Measurements from ENCODE around the gene PALD1. TPM values are rescaled to one million over a fixed set of nuclear protein-coding genes. Genes with fewer than 3 reads are reported as not detected.

The PALD1 gene
- total and polyA plus RNA-seq, 9 donors, result 14.0 to 21.3 (median 18.3) TPM

Other genes with a start within 250 kb of the PALD1 start
- 99.5 TPM for gene PPA1, start 245.3 kb upstream of the PALD1 start, total RNA-seq
- gene PPA1, start 245.3 kb upstream of the PALD1 start, polyA plus RNA-seq (ENCODE audit: insufficient read depth in 1 of 8, insufficient read length in 8 of 8, low replicate concordance in 1 of 8), result 10 to 100 TPM; 70.6 to 90.6 (median 75.9) TPM
- gene NPFFR1, start 194.8 kb upstream of the PALD1 start, total RNA-seq, result not detected
- under 1 TPM; 0.02 to 0.14 (median 0.05) TPM for gene NPFFR1, start 194.8 kb upstream of the PALD1 start, polyA plus RNA-seq (ENCODE audit: insufficient read depth in 1 of 8, insufficient read length in 8 of 8, low replicate concordance in 1 of 8)
- gene LRRC20, start 96.1 kb upstream of the PALD1 start, total RNA-seq, result 25.6 TPM
- 10 to 100 TPM; 20.8 to 41.1 (median 32.5) TPM for gene LRRC20, start 96.1 kb upstream of the PALD1 start, polyA plus RNA-seq (ENCODE audit: insufficient read depth in 1 of 8, insufficient read length in 8 of 8, low replicate concordance in 1 of 8)
- gene EIF4EBP2, start 74.6 kb upstream of the PALD1 start, total RNA-seq, result 32.9 TPM
- 10 to 100 TPM; 43.0 to 69.8 (median 62.0) TPM for gene EIF4EBP2, start 74.6 kb upstream of the PALD1 start, polyA plus RNA-seq (ENCODE audit: insufficient read depth in 1 of 8, insufficient read length in 8 of 8, low replicate concordance in 1 of 8)
- 0.04 TPM for gene NODAL, start 37.1 kb upstream of the PALD1 start, total RNA-seq
- gene NODAL, start 37.1 kb upstream of the PALD1 start, polyA plus RNA-seq (ENCODE audit: insufficient read depth in 1 of 8, insufficient read length in 8 of 8, low replicate concordance in 1 of 8), result under 1 TPM; 0.16 to 0.53 (median 0.25) TPM
- gene PRF1, start 124.0 kb downstream of the PALD1 start, total RNA-seq, result 0.53 TPM
- gene PRF1, start 124.0 kb downstream of the PALD1 start, polyA plus RNA-seq (ENCODE audit: insufficient read depth in 1 of 8, insufficient read length in 8 of 8, low replicate concordance in 1 of 8), result 1 to 10 TPM in 1 of 8 donors, under 1 TPM in 7; 0.28 to 1.6 (median 0.55) TPM
- gene ADAMTS14, start 193.7 kb downstream of the PALD1 start, total RNA-seq, result 12.5 TPM
- gene ADAMTS14, start 193.7 kb downstream of the PALD1 start, polyA plus RNA-seq (ENCODE audit: insufficient read depth in 1 of 8, insufficient read length in 8 of 8, low replicate concordance in 1 of 8), result 10 to 100 TPM; 15.5 to 30.0 (median 21.7) TPM

Data from muscle of leg (tissue), 9 donors.